ENCODE results near the gene HDAC1. TPM values are rescaled to one million over a fixed set of nuclear protein-coding genes. Genes with fewer than 3 reads are reported as not detected.

The HDAC1 gene
- total RNA-seq, 2 experiments from 2014 or later, result 56.9 to 61.0 TPM

- Mint-ChIP-seq H3K9me3 (no peaks in the 10 kb centered on the region), H3K36me3 (ENCODE audit: low read depth) (peaks cover 6% of the 10 kb centered on the region), H3K27me3 (no peaks in the 10 kb centered on the region), H3K27ac (peak overlapping the region; percentile 64), H3K4me3 (peak overlapping the region; percentile 80), H3K4me1 (ENCODE audit: low read depth) (peaks cover 48% of the 10 kb centered on the region)
- Histone ChIP-seq H3K4me3 (ENCODE audit: low read length) (peak overlapping the region; percentile 66), H3K27me3 (ENCODE audit: control insufficient read depth in 1 of 2, insufficient read depth in 2 of 2, low read length in 2 of 2) (no peaks in the 10 kb centered on the region), H3K4me1 (ENCODE audit: insufficient read depth, low read length) (peaks cover 45% of the 10 kb centered on the region), H3K36me3 (ENCODE audit: insufficient read depth, low read length) (no peaks in the 10 kb centered on the region), H3K27ac (ENCODE audit: low read depth in 1 of 2, low read length in 2 of 2) (peak overlapping the region in 1 of 2 donors; percentile 78), H3K9me3 (ENCODE audit: control insufficient read depth in 1 of 2, insufficient read depth in 1 of 2, low read length in 2 of 2) (peaks cover 0 to 8% of the 10 kb centered on the region in 2 experiments)
- intact Hi-C loops (cut with DNase I, micrococcal nuclease), result loop anchor here in 1 of 2 experiments (5.0 kb wide), 1 partner anchor 55 kb away; no protein-coding TSS in a partner anchor
- ChIA-PET POLR2A (interaction anchor here (0.7 to 5.9 kb wide), 10 partner anchors 10 to 279 kb away, joined by 3 to 72 read pairs (median 4); partner anchors contain the start of genes BSDC1, FAM229A, HDAC1 and KPNA6), CTCF (interaction anchor here (0.8 to 1.8 kb wide), 2 partner anchors 15 to 61 kb away, joined by 6 to 9 read pairs; partner anchors contain the start of gene HDAC1)
- TF ChIP-seq CTCF (IDR thresholded peaks at IDR 0.05), result no peak
- DNase-seq (peak in 1 of 14 experiments; percentile 7), ATAC-seq (ENCODE audit: poor library complexity) (no peak)
Measured at GRCh38 chr1:32352239-32352745, 60.4 kb downstream of the HDAC1 start.

- H3K4me3 Mint-ChIP-seq, result peak overlapping the region; percentile 80
- peaks cover 45% of the 10 kb centered on the region for H3K4me1 ChIP-seq (ENCODE audit: insufficient read depth, low read length)
- H3K36me3 Mint-ChIP-seq (ENCODE audit: low read depth), result peaks cover 6% of the 10 kb centered on the region
- no peaks in the 10 kb centered on the region for H3K36me3 ChIP-seq (ENCODE audit: insufficient read depth, low read length)
- H3K27me3 ChIP-seq (ENCODE audit: control insufficient read depth in 1 of 2, insufficient read depth in 2 of 2, low read length in 2 of 2), result no peaks in the 10 kb centered on the region
- H3K4me1 Mint-ChIP-seq (ENCODE audit: low read depth), result peaks cover 46% of the 10 kb centered on the region
- ATAC-seq (ENCODE audit: poor library complexity) (no peak), DNase-seq (no peak)
- POLR2A ChIA-PET, result interaction anchor here (0.7 to 5.9 kb wide), 7 partner anchors 10 to 847 kb away, joined by 3 to 72 read pairs (median 6); partner anchors contain the start of genes BSDC1, FAM229A, HDAC1 and MARCKSL1
- H3K9me3 ChIP-seq (ENCODE audit: control insufficient read depth in 1 of 2, insufficient read depth in 1 of 2, low read length in 2 of 2), result peaks cover 0 to 8% of the 10 kb centered on the region in 2 experiments
- H3K9me3 Mint-ChIP-seq, result no peaks in the 10 kb centered on the region
- no peak overlapping the region for H3K27ac ChIP-seq (ENCODE audit: low read depth in 1 of 2, low read length in 2 of 2)
- peak overlapping the region; percentile 64 for H3K27ac Mint-ChIP-seq
- intact Hi-C loops (cut with DNase I, micrococcal nuclease), result loop anchor here in 1 of 2 experiments (5.0 kb wide), 1 partner anchor 56 kb away; no protein-coding TSS in a partner anchor
- H3K4me3 ChIP-seq (ENCODE audit: low read length), result no peak overlapping the region
- CTCF ChIA-PET, result interaction anchor here (0.9 kb wide), 1 partner anchor 10 kb away, joined by 3 read pairs; the partner anchor contains the start of genes FAM229A and TSSK3
- TF ChIP-seq CTCF (IDR thresholded peaks at IDR 0.05), result no peak
- no peaks in the 10 kb centered on the region for H3K27me3 Mint-ChIP-seq
Measured at GRCh38 chr1:32352831-32353383, 61.0 kb downstream of the HDAC1 start.

DNA sequence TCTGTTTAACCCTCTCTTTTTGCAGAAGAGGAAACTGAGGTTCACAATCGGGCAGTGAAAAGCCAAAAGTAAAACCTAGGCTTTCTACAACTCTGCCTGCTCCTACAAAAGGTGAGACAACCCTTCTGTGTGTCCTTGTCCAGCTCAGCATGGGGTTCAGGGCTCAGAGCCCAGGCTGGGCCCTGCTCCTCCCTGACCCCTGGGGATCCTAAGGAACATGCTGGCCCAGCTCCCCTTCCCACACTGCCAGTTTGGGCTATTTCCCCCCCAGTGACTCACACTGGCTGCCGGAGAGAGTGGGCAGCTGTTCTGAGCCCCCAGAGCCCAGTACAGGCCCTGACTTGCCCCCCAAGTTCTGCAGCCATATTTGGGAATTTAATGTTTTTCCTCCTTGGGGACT, 61.5 kb downstream of the HDAC1 start:
- Mint-ChIP-seq H3K27ac (peak overlapping the region; percentile 42), H3K4me1 (ENCODE audit: low read depth) (peaks cover 41% of the 10 kb centered on the region), H3K9me3 (no peaks in the 10 kb centered on the region), H3K36me3 (ENCODE audit: low read depth) (peaks cover 6% of the 10 kb centered on the region), H3K27me3 (no peaks in the 10 kb centered on the region), H3K4me3 (peak overlapping the region; percentile 80)
- Histone ChIP-seq H3K36me3 (ENCODE audit: insufficient read depth, low read length) (no peaks in the 10 kb centered on the region), H3K4me1 (ENCODE audit: insufficient read depth, low read length) (peaks cover 39% of the 10 kb centered on the region), H3K27ac (ENCODE audit: low read depth in 1 of 2, low read length in 2 of 2) (no peak overlapping the region), H3K9me3 (ENCODE audit: control insufficient read depth in 1 of 2, insufficient read depth in 1 of 2, low read length in 2 of 2) (peaks cover 0 to 8% of the 10 kb centered on the region in 2 experiments), H3K4me3 (ENCODE audit: low read length) (no peak overlapping the region), H3K27me3 (ENCODE audit: control insufficient read depth in 1 of 2, insufficient read depth in 2 of 2, low read length in 2 of 2) (no peaks in the 10 kb centered on the region)
- POLR2A ChIA-PET, result interaction anchor here (0.8 to 5.9 kb wide), 6 partner anchors 9 to 847 kb away, joined by 3 to 72 read pairs (median 11); partner anchors contain the start of genes BSDC1, FAM229A, HDAC1 and MARCKSL1
- DNase-seq, result no peak
- CTCF ChIA-PET, result interaction anchor here (0.8 to 0.9 kb wide), 2 partner anchors 9 to 19 kb away, joined by 3 to 4 read pairs; partner anchors contain the start of genes FAM229A and TSSK3
- no peak for ATAC-seq (ENCODE audit: poor library complexity)
- TF ChIP-seq CTCF (IDR thresholded peaks at IDR 0.05), result no peak
- intact Hi-C loops (cut with DNase I, micrococcal nuclease), result loop anchor here in 1 of 2 experiments (5.0 kb wide), 1 partner anchor 56 kb away; no protein-coding TSS in a partner anchor
